CD4-positive, alpha-beta T cell treated with Interleukin-6 at 100 ng/mL for 8 hours (primary cell): ENCODE data around the gene CHID1.

Experiments used
- DNase-seq: peaks from one replicate; pipeline ENCODE4 v3.0.0-alpha.2; 2020; ENCODE audit warnings: mixed read lengths, low spot score

CHID1 gene

GRCh38 chr11:849951-850774 lies 60.4 kb downstream of the CHID1 start:
- no peak for DNase-seq

DNA sequence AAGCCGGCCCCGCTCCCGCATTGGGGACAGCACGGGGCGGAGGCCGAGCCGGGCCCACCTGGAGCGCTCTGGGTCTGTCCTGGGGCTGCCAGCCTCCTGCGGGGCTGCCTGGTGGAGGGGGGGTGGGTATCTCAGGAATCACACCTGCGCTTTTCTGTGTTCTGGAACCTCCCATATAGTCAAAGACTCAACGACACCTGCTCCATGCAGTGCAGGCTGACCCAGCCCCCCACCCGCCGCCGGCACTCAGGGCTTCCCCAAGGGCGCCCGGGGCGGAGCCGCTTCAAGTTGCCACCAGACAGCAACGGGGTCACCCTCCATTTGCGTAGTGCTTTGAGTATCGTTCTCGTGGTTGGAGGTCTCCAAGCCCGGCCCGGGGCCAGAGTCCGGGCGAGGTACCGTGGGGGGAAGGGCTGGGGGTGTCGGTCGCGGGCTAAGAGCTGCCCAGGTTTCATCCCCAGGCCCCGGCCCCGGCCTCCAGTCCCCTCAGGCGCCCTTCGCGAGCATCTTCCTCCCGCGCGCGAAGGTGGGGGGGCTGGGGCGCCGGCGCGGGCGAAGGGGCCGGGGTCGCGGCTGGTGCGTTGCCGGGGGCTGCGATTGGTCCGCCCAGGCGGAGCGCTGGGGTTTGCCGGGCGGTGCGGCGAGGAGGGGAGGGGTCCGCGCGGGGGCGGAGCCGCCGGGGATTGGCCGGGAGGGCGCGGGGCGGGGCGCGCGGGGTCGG lies 61.3 kb downstream of the CHID1 start:
- no peak for DNase-seq

DNA sequence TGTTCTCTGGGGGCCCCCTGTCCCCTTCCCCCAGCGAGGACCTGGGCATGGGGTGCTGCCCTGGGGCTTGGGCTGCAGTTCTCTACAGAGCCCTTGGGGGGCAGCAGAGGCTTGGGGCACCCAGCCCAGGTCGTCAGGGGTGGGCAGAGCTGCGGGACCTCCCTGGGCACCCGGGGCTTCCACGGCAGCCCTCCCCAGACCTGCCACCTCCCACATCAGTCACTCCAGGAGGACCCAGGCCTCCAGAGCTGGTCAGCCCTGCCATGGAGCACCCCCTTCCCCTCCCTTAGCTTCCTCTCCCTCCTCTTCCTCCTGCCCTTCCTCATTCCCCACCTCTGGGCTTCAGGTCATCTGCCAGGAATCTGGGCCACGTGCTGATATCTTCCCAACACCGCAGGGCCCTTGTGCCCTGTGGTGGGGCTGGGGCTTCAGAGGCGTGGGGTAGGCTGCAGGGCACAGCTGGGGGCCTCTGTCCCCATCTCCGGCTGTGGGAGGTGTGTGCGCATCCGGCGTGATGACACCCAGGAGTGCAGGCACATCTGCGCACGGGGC lies 62.2 kb downstream of the CHID1 start:
- DNase-seq, result peak; percentile 52

DNA sequence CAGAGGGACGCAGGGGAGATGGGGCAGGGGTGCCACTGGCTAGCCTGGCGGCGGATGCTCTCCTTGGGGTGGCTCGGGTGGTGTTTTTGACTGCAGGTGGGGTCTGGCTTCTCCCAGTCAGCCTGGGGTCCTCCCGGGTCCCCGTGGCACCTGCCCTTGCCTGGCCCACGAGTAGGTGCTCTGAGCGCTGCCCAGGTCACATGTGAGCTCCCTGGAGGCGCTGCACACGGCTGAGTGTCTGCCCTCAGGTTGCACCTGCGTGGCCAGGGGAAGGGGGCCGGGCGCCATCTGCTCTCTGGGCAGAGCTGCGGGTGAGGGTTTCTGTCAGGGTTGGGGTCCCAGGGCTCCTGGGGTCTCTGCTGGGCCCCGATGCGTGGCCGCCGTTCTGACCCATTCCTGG lies 62.7 kb downstream of the CHID1 start:
- no peak for DNase-seq

GRCh38 chr11:846496-847098 lies 64.0 kb downstream of the CHID1 start:
- DNase-seq, result no peak

- no peak for DNase-seq
Observed at GRCh38 chr11:845872-846495, 64.6 kb downstream of the CHID1 start.

GRCh38 chr11:844693-845644 lies 65.6 kb downstream of the CHID1 start:
- DNase-seq, result no peak

DNA sequence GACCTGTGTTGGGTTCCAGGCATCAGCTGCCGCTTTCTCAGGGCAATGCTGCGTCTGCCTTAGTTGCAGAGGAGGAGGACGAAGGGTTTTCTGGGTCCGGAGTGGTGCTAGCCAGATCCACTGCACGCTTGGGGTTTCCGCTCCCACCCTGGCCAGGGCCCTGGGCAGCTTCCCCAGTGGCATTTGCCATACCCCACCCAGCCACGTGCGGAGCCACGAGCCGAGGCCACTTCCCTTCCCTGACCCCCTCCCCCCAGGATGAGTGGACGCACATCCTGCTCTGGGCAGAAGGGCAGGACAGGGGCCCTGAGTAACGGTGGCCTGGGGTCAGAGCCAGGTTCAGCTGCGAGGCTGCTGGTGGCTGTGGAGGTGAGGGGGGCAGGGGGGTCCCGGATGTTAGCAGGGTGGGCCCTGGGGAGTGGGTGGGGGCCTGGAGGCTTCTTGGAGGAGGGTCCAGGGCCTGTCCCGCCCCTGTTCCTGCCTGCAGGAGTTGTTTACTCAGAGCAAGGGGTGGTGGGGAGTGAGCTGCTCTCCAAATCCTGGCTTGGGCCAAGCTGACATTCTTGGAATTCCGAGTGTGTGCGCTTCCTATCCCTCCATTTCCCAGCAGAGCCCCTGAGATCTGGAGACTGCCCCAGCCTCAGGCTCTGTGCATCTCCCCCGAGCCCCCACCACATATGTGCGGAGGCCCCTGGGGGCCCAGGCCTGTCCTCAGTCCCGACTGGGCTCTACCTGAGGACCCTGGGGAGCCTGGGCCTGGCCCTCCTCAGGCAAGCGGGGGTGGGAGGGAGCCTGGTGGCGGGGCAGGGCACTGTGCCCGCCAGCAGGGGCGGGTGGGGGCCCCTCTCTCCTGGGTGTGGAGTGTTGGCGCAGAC lies 66.6 kb downstream of the CHID1 start:
- no peak for DNase-seq

GRCh38 chr11:843086-843734 lies 67.4 kb downstream of the CHID1 start:
- DNase-seq, result no peak

GRCh38 chr11:842370-843002 lies 68.1 kb downstream of the CHID1 start, which contains the start of the genes POLR2L and TSPAN4:
Gene POLR2L, minus strand, starts transcription at chr11:842529. Its CDS starts 21 bp downstream, at chr11:842508.
Gene TSPAN4, plus strand, starts transcription at chr11:842852. Its CDS starts 7,453 bp downstream, at chr11:850305.
- DNase-seq, result peak; percentile 80

- DNase-seq, result no peak
Observed at GRCh38 chr11:841981-842369, 68.6 kb downstream of the CHID1 start.

- DNase-seq, result no peak
Observed at GRCh38 chr11:839875-840617, 70.6 kb downstream of the CHID1 start.

GRCh38 chr11:839280-839623 lies 71.4 kb downstream of the CHID1 start:
- no peak for DNase-seq

GRCh38 chr11:838441-839279 lies 72.0 kb downstream of the CHID1 start:
- no peak for DNase-seq

- DNase-seq, result no peak
Observed at GRCh38 chr11:837990-838307, 72.7 kb downstream of the CHID1 start.

DNA sequence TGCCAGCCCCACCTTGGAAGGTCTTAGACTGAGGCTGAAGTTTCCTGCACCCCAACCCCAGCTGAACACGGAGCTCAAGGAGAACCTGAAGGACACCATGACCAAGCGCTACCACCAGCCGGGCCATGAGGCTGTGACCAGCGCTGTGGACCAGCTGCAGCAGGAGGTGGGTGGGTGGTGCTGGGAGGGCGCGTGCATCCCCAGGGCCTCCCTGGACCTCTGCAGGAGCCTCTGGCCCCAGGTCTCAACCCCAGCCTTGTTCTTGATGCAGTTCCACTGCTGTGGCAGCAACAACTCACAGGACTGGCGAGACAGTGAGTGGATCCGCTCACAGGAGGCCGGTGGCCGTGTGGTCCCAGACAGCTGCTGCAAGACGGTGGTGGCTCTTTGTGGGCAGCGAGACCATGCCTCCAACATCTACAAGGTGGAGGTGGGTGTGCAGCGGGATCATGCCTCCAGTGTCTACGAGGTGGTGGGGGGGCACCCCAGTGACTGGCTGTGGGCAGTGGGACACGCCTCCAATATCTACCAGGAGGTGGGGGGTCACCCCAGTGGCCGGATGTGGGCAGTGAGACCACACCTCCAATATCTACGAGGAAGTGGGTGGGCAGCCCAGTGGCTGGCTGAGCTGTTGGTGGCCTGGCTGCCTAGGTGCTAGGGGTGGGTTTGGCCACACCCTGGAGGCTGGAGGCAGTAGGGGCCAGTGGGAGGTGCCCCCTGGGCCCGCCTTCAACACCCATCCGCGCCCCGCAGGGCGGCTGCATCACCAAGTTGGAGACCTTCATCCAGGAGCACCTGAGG lies 73.2 kb downstream of the CHID1 start:
- DNase-seq, result no peak

DNA sequence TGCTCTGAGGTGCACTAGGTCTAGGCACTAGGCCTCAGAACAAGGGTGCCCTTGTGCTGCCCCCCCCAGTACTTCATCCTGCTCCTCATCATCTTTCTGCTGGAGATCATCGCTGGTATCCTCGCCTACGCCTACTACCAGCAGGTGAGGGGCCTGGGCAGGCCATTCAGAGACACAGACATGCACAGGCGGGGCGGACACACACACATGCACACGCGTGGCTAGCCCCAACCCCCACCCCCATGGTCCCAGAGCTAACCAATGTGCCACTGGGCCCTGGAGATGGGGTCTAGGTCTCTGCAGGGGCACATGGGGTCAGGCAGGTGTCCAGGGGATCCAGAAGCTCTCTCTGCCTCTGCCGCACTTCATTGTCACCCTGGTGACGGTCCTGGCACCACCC lies 73.9 kb downstream of the CHID1 start:
- no peak for DNase-seq
